CD14-positive monocyte (primary cell): ENCODE data around the gene ZNF594. TPM values are rescaled to one million over a fixed set of nuclear protein-coding genes. Genes with fewer than 3 reads are reported as not detected.
A peak's percentile ranks its signal among the peaks of the same experiment; 100 is the strongest.
"Not testable (repeated sequence)": the region's sequence is repeated elsewhere in the genome, so short reads cannot be mapped to it uniquely, and the experiment has no call there.

Experiments used
- DNase-seq, 3 donors: peaks; one replicate each; pipeline ENCODE4 v3.0.0-alpha.2; 2011 to 2022
- H2AFZ ChIP-seq: 2 replicates; pipeline ENCODE4 v1.6.0; 2012; ENCODE audit warnings: mild to moderate bottlenecking, low read depth, low read length, inconsistent platforms; ENCODE audit not compliant: insufficient read depth, poor library complexity, severe bottlenecking
- H3K27ac ChIP-seq, 2 donors: 1 replicate in 1 of 2; 2 replicates in 1 of 2; pipeline ENCODE4 v1.5.1; 2012 to 2013; ENCODE audit warnings: low read length in 2 of 2, control low read depth in 1 of 2, inconsistent platforms in 1 of 2, low read depth in 1 of 2, mild to moderate bottlenecking in 1 of 2
- H3K27me3 ChIP-seq, 2 donors: one replicate each; pipeline versions ENCODE4 v1.6.0 to v1.6.1; 2011 to 2013; ENCODE audit warnings: low read length in 2 of 2; ENCODE audit not compliant: control insufficient read depth in 2 of 2, insufficient read depth in 2 of 2
- H3K36me3 ChIP-seq, 2 donors: replicated peaks in 1 of 2; 1 replicate in 1 of 2; 2 replicates in 1 of 2; pipeline versions ENCODE4 v1.5.1 to v1.6.1; 2012 to 2013; ENCODE audit warnings: low read length in 2 of 2, control low read depth in 1 of 2, inconsistent platforms in 1 of 2, mild to moderate bottlenecking in 1 of 2; ENCODE audit not compliant: insufficient read depth in 2 of 2, control insufficient read depth in 1 of 2
- H3K4me1 ChIP-seq, 2 donors: 1 replicate in 1 of 2; 2 replicates in 1 of 2; pipeline versions ENCODE4 v1.5.1 to v1.6.1; 2012 to 2013; ENCODE audit warnings: low read length in 2 of 2, control low read depth in 1 of 2, inconsistent platforms in 1 of 2, mild to moderate bottlenecking in 1 of 2, moderate library complexity in 1 of 2; ENCODE audit not compliant: insufficient read depth in 2 of 2, control insufficient read depth in 1 of 2
- H3K4me2 ChIP-seq: replicated peaks from 2 replicates; pipeline ENCODE3; 2012; ENCODE audit warnings: low read length, moderate library complexity, mild to moderate bottlenecking; ENCODE audit not compliant: poor library complexity, severe bottlenecking; ENCODE audit errors: extremely low read depth
- H3K4me3 ChIP-seq, 3 experiments: fragments of 200-600 bp in 1 of 3; sonication (generic) in 1 of 3; replicated peaks in 1 of 3; 1 replicate in 2 of 3; 2 replicates in 1 of 3; pipeline ENCODE4 v1.5.1; 2011 to 2013; ENCODE audit warnings: low read length in 3 of 3, mild to moderate bottlenecking in 3 of 3, control low read depth in 2 of 3, low read depth in 2 of 3, inconsistent platforms in 1 of 3, moderate library complexity in 1 of 3
- H3K79me2 ChIP-seq: 2 replicates; pipeline ENCODE4 v1.6.0; 2012; ENCODE audit warnings: mild to moderate bottlenecking, control low read depth, inconsistent platforms, low read length, moderate library complexity; ENCODE audit not compliant: insufficient read depth
- H3K9ac ChIP-seq: 2 replicates; pipeline ENCODE4 v1.6.0; 2017; ENCODE audit warnings: low read length, mild to moderate bottlenecking; ENCODE audit not compliant: insufficient read depth, poor library complexity, severe bottlenecking
- H3K9me3 ChIP-seq, 2 donors: replicated peaks in 1 of 2; 1 replicate in 1 of 2; 2 replicates in 1 of 2; pipeline versions ENCODE4 v1.5.1 to v1.6.1; 2012 to 2013; ENCODE audit warnings: low read length in 2 of 2, control low read depth in 1 of 2; ENCODE audit not compliant: control insufficient read depth in 1 of 2, insufficient read depth in 1 of 2
- H4K20me1 ChIP-seq: 2 replicates; pipeline ENCODE4 v1.6.0; 2012; ENCODE audit warnings: mild to moderate bottlenecking, low read length, control low read depth, moderate library complexity; ENCODE audit not compliant: insufficient read depth
- H3K27ac Mint-ChIP-seq, 7 donors: one replicate each; pipeline ENCODE4 v1.8.0; 2020; ENCODE audit warnings: mild to moderate bottlenecking in 7 of 7, mixed read lengths in 7 of 7, moderate library complexity in 6 of 7, inconsistent platforms in 2 of 7
- H3K27me3 Mint-ChIP-seq, 3 donors: one replicate each; pipeline ENCODE4 v1.8.0; 2021 to 2022; ENCODE audit warnings: low read depth in 3 of 3, mild to moderate bottlenecking in 3 of 3, mixed read lengths in 3 of 3, moderate library complexity in 3 of 3, inconsistent platforms in 1 of 3
- H3K36me3 Mint-ChIP-seq, 2 donors: one replicate each; pipeline ENCODE4 v1.8.0; 2020; ENCODE audit warnings: mixed read lengths in 2 of 2, inconsistent platforms in 1 of 2, mild to moderate bottlenecking in 1 of 2
- H3K4me1 Mint-ChIP-seq: one replicate; pipeline ENCODE4 v1.8.0; 2020; ENCODE audit warnings: mild to moderate bottlenecking, mixed read lengths
- H3K4me3 Mint-ChIP-seq, 2 donors: one replicate each; pipeline ENCODE4 v1.8.0; 2020; ENCODE audit warnings: mild to moderate bottlenecking in 2 of 2, mixed read lengths in 2 of 2, moderate library complexity in 1 of 2
- H3K9me3 Mint-ChIP-seq, 7 donors: one replicate each; pipeline ENCODE4 v1.8.0; 2020 to 2022; ENCODE audit warnings: mixed read lengths in 7 of 7, mild to moderate bottlenecking in 6 of 7, moderate library complexity in 6 of 7, inconsistent platforms in 2 of 7
- WGBS: methylation state at CpG from one replicate; pipeline ENCODE4 v1.1.5; 2013; ENCODE audit warnings: missing lambda C conversion rate; ENCODE audit not compliant: insufficient coverage; 5-methylcytosine and 5-hydroxymethylcytosine counted together
- intact Hi-C, 2 donors: fragments of 100-400 bp; cut with micrococcal nuclease; formaldehyde crosslinking; loops; one replicate each; pipeline versions ENCODE4 v1.15.0 to v1.15.1; 2023
- polyA plus RNA-seq, 3 donors: library from polyadenylated mRNA; depleted of rRNA in 1 of 3; unstranded in 2 of 3; stranded (reverse) in 1 of 3; fragments of 300-500 nt in 2 of 3; fragments of >200 nt in 1 of 3; fragmentation: Illumina TruSeq in 2 of 3; gene quantifications; 1 replicate in 2 of 3; 2 replicates in 1 of 3; pipeline ENCODE4 v1.2.3, GENCODE V29; 2012 to 2021

Gene ZNF594
- polyA plus RNA-seq, 3 donors: 0.34 to 1.0 TPM; not detected in 1

GRCh38 chr17:5129770-5130169 lies 61.9 kb downstream of the ZNF594 start:
- H3K9me3 Mint-ChIP-seq, DNase-seq, H3K27me3 ChIP-seq, H2AFZ ChIP-seq, H3K36me3 Mint-ChIP-seq, H3K9ac ChIP-seq, H3K4me2 ChIP-seq, H3K9me3 ChIP-seq, H3K36me3 ChIP-seq, H3K4me1 Mint-ChIP-seq, H4K20me1 ChIP-seq, intact Hi-C loops, H3K27me3 Mint-ChIP-seq, H3K4me1 ChIP-seq, H3K79me2 ChIP-seq, H3K4me3 Mint-ChIP-seq, H3K27ac ChIP-seq, H3K4me3 ChIP-seq: not testable (repeated sequence)
- 93% methylated on average over 8 of the region's 8 CpGs for WGBS
- H3K27ac Mint-ChIP-seq: peak overlapping the region in 1 of 7 donors; percentile 28

Other genes with a start within 250 kb of the ZNF594 start
- gene PFN1, start 243.3 kb downstream of the ZNF594 start, polyA plus RNA-seq: 1,000 to 10,000 TPM in 2 of 3 donors, 100 to 1,000 TPM in 1; 842 to 1,613 (median 1,582) TPM
- 10 to 100 TPM in 1 of 3 donors, under 1 TPM in 2; 0.36 to 14.2 (median 0.60) TPM for gene ENO3, start 240.7 kb downstream of the ZNF594 start, polyA plus RNA-seq
- 10 to 100 TPM; 75.6 to 96.7 (median 85.1) TPM for gene SPAG7, start 224.1 kb downstream of the ZNF594 start, polyA plus RNA-seq
- gene CAMTA2, start 204.2 kb downstream of the ZNF594 start, polyA plus RNA-seq: 10 to 100 TPM in 1 of 3 donors, 1 to 10 TPM in 2; 7.1 to 88.9 (median 7.6) TPM
- under 1 TPM; 0.38 to 0.52 (median 0.44) TPM for gene INCA1, start 194.3 kb downstream of the ZNF594 start, polyA plus RNA-seq
- gene KIF1C, start 193.9 kb downstream of the ZNF594 start, polyA plus RNA-seq: 10 to 100 TPM in 1 of 3 donors, 1 to 10 TPM in 2; 3.6 to 12.0 (median 3.9) TPM
- gene SLC52A1, start 156.4 kb downstream of the ZNF594 start, polyA plus RNA-seq: not detected
- 1 to 10 TPM in 1 of 3 donors, under 1 TPM in 2; 0.39 to 1.9 (median 0.75) TPM for gene ZFP3, start 113.4 kb downstream of the ZNF594 start, polyA plus RNA-seq
- 1 to 10 TPM; 2.2 to 3.1 (median 3.0) TPM for gene ZNF232, start 80.0 kb downstream of the ZNF594 start, polyA plus RNA-seq
- under 1 TPM; 0.02 to 0.08 (median 0.02) TPM for gene USP6, start 75.8 kb downstream of the ZNF594 start, polyA plus RNA-seq
- 100 to 1,000 TPM in 1 of 3 donors, 10 to 100 TPM in 2; 88.7 to 164 (median 98.4) TPM for gene SCIMP, start 43.0 kb upstream of the ZNF594 start, polyA plus RNA-seq
- 10 to 100 TPM; 12.7 to 19.1 (median 13.7) TPM for gene RABEP1, start 90.4 kb upstream of the ZNF594 start, polyA plus RNA-seq
- gene NUP88, start 227.8 kb upstream of the ZNF594 start, polyA plus RNA-seq: 10 to 100 TPM; 23.1 to 45.7 (median 36.1) TPM
- 10 to 100 TPM; 18.9 to 31.9 (median 20.5) TPM for gene RPAIN, start 228.3 kb upstream of the ZNF594 start, polyA plus RNA-seq
- 100 to 1,000 TPM in 2 of 3 donors, 10 to 100 TPM in 1; 32.7 to 169 (median 122) TPM for gene C1QBP, start 247.3 kb upstream of the ZNF594 start, polyA plus RNA-seq